ENCODE data around the gene CYP3A7. TPM values are rescaled to one million over a fixed set of nuclear protein-coding genes. Genes with fewer than 3 reads are reported as not detected.

The CYP3A7 gene
- total and polyA plus RNA-seq, 2 of the 13 experiments (the other 11 are each of a cell fraction or from before 2014, with no cell fraction given), result 5.8 to 6.4 TPM

GRCh38 chr7:99677648-99678045 is 57.3 kb downstream of the CYP3A7 start (continued):
- TF ChIP-seq, protein P1, sequence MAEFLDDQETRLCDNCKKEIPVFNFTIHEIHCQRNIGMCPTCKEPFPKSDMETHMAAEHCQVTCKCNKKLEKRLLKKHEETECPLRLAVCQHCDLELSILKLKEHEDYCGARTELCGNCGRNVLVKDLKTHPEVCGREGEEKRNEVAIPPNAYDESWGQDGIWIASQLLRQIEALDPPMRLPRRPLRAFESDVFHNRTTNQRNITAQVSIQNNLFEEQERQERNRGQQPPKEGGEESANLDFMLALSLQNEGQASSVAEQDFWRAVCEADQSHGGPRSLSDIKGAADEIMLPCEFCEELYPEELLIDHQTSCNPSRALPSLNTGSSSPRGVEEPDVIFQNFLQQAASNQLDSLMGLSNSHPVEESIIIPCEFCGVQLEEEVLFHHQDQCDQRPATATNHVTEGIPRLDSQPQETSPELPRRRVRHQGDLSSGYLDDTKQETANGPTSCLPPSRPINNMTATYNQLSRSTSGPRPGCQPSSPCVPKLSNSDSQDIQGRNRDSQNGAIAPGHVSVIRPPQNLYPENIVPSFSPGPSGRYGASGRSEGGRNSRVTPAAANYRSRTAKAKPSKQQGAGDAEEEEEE (CRISPR knock-in tag; IDR thresholded peaks at IDR 0.05; ENCODE audit: borderline replicate concordance), result no peak
- TF ChIP-seq SRSF4 (IDR thresholded peaks at IDR 0.05; ENCODE audit: low read depth, low read length, poor library complexity, severe bottlenecking) (no peak), TARDBP (CRISPR knock-in tag; IDR thresholded peaks at IDR 0.05) (peak; percentile 62; the same call in 1 of the 2 replicates), SMYD3 (CRISPR knock-in tag; IDR thresholded peaks at IDR 0.05) (no peak), SMC3 (IDR thresholded peaks at IDR 0.05; ENCODE audit: low read length) (no peak; the same call in 1 of the 2 replicates), ZXDC (CRISPR knock-in tag; IDR thresholded peaks at IDR 0.05) (no peak), CHCHD3 (CRISPR knock-in tag; IDR thresholded peaks at IDR 0.05) (no peak), PHF5A (CRISPR knock-in tag; IDR thresholded peaks at IDR 0.05; ENCODE audit: low read depth, unreplicated experiment) (no peak), ELK4 (CRISPR knock-in tag; IDR thresholded peaks at IDR 0.05; ENCODE audit: borderline replicate concordance) (no peak), TBX2 (CRISPR knock-in tag; IDR thresholded peaks at IDR 0.05; ENCODE audit: borderline replicate concordance) (peak; percentile 94), TMF1 (CRISPR knock-in tag; IDR thresholded peaks at IDR 0.05; ENCODE audit: low read depth) (no peak), DPF2 (CRISPR knock-in tag; IDR thresholded peaks at IDR 0.05; ENCODE audit: borderline replicate concordance, low read depth) (peak; percentile 70; the same call in 1 of the 2 replicates), PBX2 (CRISPR knock-in tag; IDR thresholded peaks at IDR 0.05) (peak; percentile 53), BCLAF1 (IDR thresholded peaks at IDR 0.05) (no peak), ZNF180 (CRISPR knock-in tag; IDR thresholded peaks at IDR 0.05; ENCODE audit: borderline replicate concordance, low read depth) (no peak), IRX3 (CRISPR knock-in tag; IDR thresholded peaks at IDR 0.05; ENCODE audit: borderline replicate concordance, low read depth) (peak; percentile 55; the same call in 1 of the 2 replicates), ONECUT2 (CRISPR knock-in tag; IDR thresholded peaks at IDR 0.05) (peak; percentile 94), REXO4 (CRISPR knock-in tag; IDR thresholded peaks at IDR 0.05; ENCODE audit: borderline replicate concordance) (no peak), NCOA1 (CRISPR knock-in tag; IDR thresholded peaks at IDR 0.05) (0 out of 2 replicates have a peak, but pooled peaks have one; percentile 56), ZNF577 (CRISPR knock-in tag; IDR thresholded peaks at IDR 0.05; ENCODE audit: borderline replicate concordance, low read depth) (no peak)
